Lower leg skin (tissue), 3 donors: ENCODE data around the gene DENND5A.

Source experiments
- POLR2A ChIP-seq, 2 donors: fragments of 450-650 bp; IDR thresholded peaks; one replicate each; pipeline ENCODE4 v1.6.1; 2016 to 2017; ENCODE audit warnings: antibody characterized with exemption in 2 of 2, mild to moderate bottlenecking in 1 of 2, moderate library complexity in 1 of 2
- TF ChIP-seq, protein P1 (sequence below), 3 donors: fragments of 450-650 bp; IDR thresholded peaks; one replicate each; pipeline ENCODE4 v1.5.1; 2016; ENCODE audit warnings: antibody characterized with exemption in 3 of 3, mild to moderate bottlenecking in 3 of 3, moderate library complexity in 2 of 3

GRCh38 chr11:9285850-9286587, 20.9 kb upstream of the DENND5A start:
- no peak for TF ChIP-seq POLR2A (IDR thresholded peaks at IDR 0.05)
- TF ChIP-seq, protein P1, sequence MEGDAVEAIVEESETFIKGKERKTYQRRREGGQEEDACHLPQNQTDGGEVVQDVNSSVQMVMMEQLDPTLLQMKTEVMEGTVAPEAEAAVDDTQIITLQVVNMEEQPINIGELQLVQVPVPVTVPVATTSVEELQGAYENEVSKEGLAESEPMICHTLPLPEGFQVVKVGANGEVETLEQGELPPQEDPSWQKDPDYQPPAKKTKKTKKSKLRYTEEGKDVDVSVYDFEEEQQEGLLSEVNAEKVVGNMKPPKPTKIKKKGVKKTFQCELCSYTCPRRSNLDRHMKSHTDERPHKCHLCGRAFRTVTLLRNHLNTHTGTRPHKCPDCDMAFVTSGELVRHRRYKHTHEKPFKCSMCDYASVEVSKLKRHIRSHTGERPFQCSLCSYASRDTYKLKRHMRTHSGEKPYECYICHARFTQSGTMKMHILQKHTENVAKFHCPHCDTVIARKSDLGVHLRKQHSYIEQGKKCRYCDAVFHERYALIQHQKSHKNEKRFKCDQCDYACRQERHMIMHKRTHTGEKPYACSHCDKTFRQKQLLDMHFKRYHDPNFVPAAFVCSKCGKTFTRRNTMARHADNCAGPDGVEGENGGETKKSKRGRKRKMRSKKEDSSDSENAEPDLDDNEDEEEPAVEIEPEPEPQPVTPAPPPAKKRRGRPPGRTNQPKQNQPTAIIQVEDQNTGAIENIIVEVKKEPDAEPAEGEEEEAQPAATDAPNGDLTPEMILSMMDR (IDR thresholded peaks at IDR 0.05): no peak
